ENCODE measurements around the gene GPR107. TPM values are rescaled to one million over a fixed set of nuclear protein-coding genes. Genes with fewer than 3 reads are reported as not detected.

The GPR107 gene
- 10 to 100 TPM; 20.1 to 20.4 TPM for total RNA-seq

DNA sequence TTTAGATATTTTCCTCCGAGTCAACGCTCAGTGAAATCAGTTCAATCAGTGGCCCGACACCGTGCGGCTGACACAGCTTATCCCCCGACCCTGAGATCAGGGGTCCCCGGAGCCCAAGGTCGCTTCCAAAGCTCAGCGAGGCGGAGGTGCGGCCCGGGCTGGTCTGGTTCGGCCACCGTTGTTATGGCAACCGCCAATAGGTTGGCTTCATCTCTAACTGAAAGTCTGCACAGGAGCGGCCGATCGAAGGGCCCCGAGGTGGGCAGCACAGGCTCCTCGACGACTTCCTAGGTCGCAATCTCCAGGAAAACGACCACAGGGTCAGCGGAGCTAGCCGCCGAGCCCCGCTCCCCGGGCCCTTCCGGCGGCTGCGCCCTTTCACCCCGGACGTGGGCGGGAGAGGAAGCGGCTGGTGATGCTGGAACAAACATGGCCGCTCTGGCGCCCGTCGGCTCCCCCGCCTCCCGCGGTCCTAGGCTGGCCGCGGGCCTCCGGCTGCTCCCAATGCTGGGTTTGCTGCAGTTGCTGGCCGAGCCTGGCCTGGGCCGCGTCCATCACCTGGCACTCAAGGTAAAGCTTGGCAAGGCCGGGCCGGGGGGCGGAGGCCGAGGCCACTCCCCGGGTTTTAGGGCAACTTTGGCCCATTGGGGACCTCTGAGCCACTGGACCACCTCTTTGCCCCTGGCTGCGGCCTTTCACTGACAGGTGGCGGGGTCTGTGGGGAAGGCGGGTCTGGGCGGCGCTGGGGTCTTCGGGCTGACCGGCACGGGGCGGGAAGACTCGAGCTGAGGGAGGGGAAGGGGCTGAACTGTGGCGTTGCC, at the start of gene GPR107:
TSS of gene GPR107 (plus strand) at position 403 of the 821 bp plus-strand sequence. CDS start at position 430, 27 bp downstream.

DNA sequence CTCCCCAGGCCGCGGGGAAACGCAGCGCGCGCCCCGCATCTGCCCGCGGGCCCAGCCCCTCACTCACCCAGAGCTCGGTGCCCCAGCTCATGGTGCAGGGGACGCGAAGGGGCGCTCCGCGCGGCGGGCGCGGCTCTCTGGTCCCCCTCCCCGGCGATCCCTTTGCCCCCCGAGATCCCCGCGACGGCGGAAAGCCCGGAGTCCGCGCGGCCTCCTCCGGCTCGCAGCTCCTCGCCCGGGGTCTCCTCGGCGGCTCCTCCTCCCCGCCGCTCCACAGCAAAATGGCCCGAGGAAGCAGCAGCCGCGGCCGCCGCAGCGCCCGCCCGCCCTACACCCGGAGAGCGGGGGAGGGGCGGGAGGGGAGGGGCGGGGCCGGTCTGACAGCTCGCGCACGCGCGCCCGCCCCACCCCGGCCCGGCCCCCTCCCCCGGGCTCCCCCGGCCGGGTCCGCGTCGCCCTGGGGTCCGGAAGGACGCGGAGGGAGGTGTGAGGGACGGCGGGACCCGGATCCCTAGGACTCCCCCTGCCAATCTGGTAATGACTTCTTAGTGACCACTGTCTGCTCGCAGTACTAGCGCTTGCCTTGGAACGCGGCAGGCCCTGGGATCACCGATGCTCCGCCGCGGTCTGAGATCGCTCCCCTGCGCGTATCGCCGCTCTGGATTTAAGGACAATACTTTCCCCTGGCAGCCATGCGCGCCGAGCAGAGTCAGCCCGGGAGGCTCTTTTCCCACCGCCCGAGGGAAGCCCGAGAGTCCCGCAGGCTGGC, 10.6 kb upstream of the GPR107 start, which contains the start of gene FNBP1:
TSS of gene FNBP1 (minus strand) at position 305 of the 769 bp plus-strand sequence. CDS start at position 91, 214 bp downstream.

DNA sequence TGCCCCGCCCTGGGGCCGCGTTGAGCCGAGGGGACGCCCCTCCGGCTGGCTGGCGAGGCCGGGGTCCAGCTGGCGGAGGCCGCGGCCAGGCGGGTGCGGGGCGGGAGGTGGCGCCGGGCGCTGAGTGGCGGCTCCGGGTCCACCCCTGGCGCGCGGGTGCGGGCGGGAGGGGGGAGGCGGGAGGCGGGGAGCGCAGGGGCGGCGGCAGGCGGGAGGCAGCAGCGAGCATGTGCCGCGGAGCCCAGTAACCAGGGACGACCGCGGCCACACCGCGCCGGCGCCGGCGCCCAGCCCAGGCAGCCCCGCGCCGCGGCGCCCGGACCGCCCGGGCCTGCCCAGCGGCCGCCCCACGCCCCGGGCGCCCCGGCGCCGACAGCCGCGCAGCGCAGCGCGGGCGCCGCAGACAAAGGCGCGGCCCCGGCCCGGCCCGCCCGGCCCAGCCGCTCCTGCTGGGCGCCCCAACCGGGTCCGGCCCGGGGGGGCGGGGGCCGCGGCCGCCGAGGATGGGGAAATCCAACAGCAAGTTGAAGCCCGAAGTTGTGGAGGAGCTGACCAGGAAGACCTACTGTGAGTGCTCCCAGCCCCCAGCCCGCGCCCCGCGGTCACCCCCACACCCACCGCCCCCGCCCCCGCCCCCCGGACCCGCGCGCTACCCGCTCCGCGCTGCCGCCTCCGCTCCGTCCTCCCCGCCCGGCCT, 118.6 kb downstream of the GPR107 start, which contains the start of gene NCS1:
TSS of gene NCS1 (plus strand) at position 244 of the 697 bp plus-strand sequence. CDS start at position 504, 260 bp downstream.

Other genes starting within 250 kb of the GPR107 start
- gene TOR1A, start 229.8 kb upstream of the GPR107 start, total RNA-seq = 10 to 100 TPM; 44.3 to 44.5 TPM
- 10 to 100 TPM; 72.5 to 73.6 TPM for gene C9orf78, start 218.6 kb upstream of the GPR107 start, total RNA-seq
- gene USP20, start 218.4 kb upstream of the GPR107 start, total RNA-seq = 100 to 1,000 TPM; 108 to 109 TPM
- 100 to 1,000 TPM; 194 to 199 TPM for gene FNBP1, start 10.7 kb upstream of the GPR107 start, total RNA-seq
- 1 to 10 TPM in 1 of 2 experiments, under 1 TPM in 1; 0.28 to 1.1 TPM for gene NCS1, start 118.5 kb downstream of the GPR107 start, total RNA-seq
- not detected for gene HMCN2, start 211.9 kb downstream of the GPR107 start, total RNA-seq